OCI-LY3 (cell line): ENCODE measurements around the gene LY6G6F.

Experiments used
- EZH2phosphoT487 ChIP-seq: fragments of 200-600 bp; shearing (Covaris generic); IDR thresholded peaks from 2 replicates; pipeline ENCODE4 v1.6.1; 2018; ENCODE audit warnings: antibody characterized with exemption, mixed run types, low read depth
- TF ChIP-seq, protein P1 (sequence below): fragments of 200-600, 300-600 bp; sonication (generic); IDR thresholded peaks from 2 replicates; pipeline ENCODE4 v1.5.1; 2014; ENCODE audit warnings: antibody characterized with exemption, low read length, low read depth

DNA sequence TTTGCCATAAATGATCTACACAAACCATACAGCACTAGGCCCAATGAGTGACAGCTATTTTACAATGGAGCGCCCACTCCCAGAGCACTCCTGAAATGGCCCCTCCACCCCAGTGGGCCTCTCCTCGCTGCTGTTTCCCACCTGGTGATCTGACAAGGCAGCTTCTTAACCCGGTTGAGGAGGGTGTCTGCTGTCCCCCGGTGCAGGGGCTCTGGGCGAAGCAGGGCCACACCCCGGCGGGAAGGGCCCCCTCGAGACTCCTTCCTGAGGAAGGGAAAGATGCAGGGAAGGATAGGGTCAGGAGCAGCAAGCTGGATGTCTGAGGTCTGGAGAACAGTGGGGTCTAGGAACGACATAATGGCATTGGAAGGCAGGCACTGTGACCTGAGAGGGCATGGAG lies 13.8 kb upstream of the LY6G6F start:
- TF ChIP-seq, protein P1, sequence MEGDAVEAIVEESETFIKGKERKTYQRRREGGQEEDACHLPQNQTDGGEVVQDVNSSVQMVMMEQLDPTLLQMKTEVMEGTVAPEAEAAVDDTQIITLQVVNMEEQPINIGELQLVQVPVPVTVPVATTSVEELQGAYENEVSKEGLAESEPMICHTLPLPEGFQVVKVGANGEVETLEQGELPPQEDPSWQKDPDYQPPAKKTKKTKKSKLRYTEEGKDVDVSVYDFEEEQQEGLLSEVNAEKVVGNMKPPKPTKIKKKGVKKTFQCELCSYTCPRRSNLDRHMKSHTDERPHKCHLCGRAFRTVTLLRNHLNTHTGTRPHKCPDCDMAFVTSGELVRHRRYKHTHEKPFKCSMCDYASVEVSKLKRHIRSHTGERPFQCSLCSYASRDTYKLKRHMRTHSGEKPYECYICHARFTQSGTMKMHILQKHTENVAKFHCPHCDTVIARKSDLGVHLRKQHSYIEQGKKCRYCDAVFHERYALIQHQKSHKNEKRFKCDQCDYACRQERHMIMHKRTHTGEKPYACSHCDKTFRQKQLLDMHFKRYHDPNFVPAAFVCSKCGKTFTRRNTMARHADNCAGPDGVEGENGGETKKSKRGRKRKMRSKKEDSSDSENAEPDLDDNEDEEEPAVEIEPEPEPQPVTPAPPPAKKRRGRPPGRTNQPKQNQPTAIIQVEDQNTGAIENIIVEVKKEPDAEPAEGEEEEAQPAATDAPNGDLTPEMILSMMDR: no peak
- TF ChIP-seq EZH2phosphoT487: no peak
